Upper lobe of left lung (tissue), 4 donors: ENCODE data around the gene SEMA5A.

Experiments used
- CTCF ChIP-seq, 6 experiments: fragments of 450-650 bp in 4 of 6; fragments of 200-600 bp in 2 of 6; sonication (generic) in 2 of 6; IDR thresholded peaks; one replicate each; pipeline ENCODE4 v1.5.1; 2016 to 2019; ENCODE audit warnings: antibody characterized with exemption in 6 of 6
- POLR2A ChIP-seq, 4 donors: fragments of 450-650 bp; IDR thresholded peaks; one replicate each; pipeline ENCODE4 v1.5.1; 2016 to 2017; ENCODE audit warnings: antibody characterized with exemption in 4 of 4, mild to moderate bottlenecking in 2 of 4
- POLR2AphosphoS5 ChIP-seq, 2 donors: sonication (generic); formaldehyde crosslinking; IDR thresholded peaks; one replicate each; pipeline ENCODE4 v1.5.1; 2017; ENCODE audit warnings: antibody characterized with exemption in 2 of 2

DNA sequence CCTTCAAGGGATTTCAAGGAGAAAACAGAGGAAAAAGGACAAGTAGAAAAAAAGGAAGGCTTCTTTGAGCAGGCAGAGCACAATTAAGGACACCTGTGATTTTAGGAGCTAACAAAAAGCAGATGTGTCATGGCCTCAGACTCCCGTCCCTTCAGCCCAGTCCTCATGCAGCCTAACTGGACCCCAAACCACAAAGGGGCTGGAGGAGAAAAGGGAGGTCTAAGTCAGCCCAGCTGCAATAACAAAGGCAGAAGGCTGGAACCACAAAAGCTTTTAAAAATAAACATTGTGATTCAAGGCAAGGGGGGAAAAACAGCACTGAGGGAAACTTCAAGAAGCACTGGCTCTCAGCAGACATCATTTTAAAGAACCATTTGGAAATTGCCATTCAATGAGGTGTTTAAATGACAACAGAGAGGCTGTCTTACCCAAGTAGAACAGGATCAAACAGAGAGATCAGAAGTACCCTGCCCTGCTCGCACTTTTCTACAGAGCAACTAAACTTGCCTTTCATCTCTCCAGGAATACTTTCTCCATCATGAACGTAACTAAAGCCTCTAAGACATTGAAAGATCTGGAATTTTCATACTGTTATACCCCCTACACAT is 89.3 kb downstream of the SEMA5A start:
- TF ChIP-seq CTCF (IDR thresholded peaks at IDR 0.05) (no peak), POLR2A (IDR thresholded peaks at IDR 0.05) (no peak), POLR2AphosphoS5 (IDR thresholded peaks at IDR 0.05) (no peak)
